Peyer's patch (tissue), 4 donors: Measurements from ENCODE around the gene FHL1.

ENCODE experiments used
- CTCF ChIP-seq, 6 experiments: fragments of 450-650 bp in 4 of 6; fragments of 200-600 bp in 2 of 6; sonication (generic) in 1 of 6; IDR thresholded peaks; one replicate each; pipeline ENCODE4 v1.5.1; 2017 to 2019; ENCODE audit warnings: antibody characterized with exemption in 6 of 6, mild to moderate bottlenecking in 3 of 6, moderate library complexity in 1 of 6
- POLR2A ChIP-seq, 2 donors: fragments of 450-650 bp; IDR thresholded peaks; one replicate each; pipeline ENCODE4 v1.5.1; 2017; ENCODE audit warnings: antibody characterized with exemption in 2 of 2, mild to moderate bottlenecking in 2 of 2, moderate library complexity in 2 of 2

GRCh38 chrX:136212557-136213111, 65.3 kb downstream of the FHL1 start:
- no peak for TF ChIP-seq CTCF (IDR thresholded peaks at IDR 0.05)
- TF ChIP-seq POLR2A (IDR thresholded peaks at IDR 0.05) = no peak
